Neutrophil (primary cell): Measurements from ENCODE around the gene CHTF8.
A peak's percentile ranks its signal among the peaks of the same experiment; 100 is the strongest.
"Not testable (repeated sequence)": the region's sequence is repeated elsewhere in the genome, so short reads cannot be mapped to it uniquely, and the experiment has no call there.

Source experiments
- H3K27ac ChIP-seq: fragments of 200-600 bp; sonication (generic); 2 replicates; pipeline ENCODE4 v1.5.1; 2016; ENCODE audit warnings: mild to moderate bottlenecking, moderate library complexity
- H3K27me3 ChIP-seq: fragments of 200-600 bp; sonication (generic); 2 replicates; pipeline ENCODE4 v1.6.0; 2016; ENCODE audit warnings: mild to moderate bottlenecking
- H3K36me3 ChIP-seq: fragments of 200-600 bp; sonication (generic); 2 replicates; pipeline ENCODE4 v1.5.1; 2017
- H3K4me1 ChIP-seq, 2 experiments: fragments of 200-600 bp in 1 of 2; sonication (generic) in 1 of 2; 1 replicate in 1 of 2; 2 replicates in 1 of 2; pipeline versions ENCODE4 v1.5.1 to v1.6.1; 2013 to 2016; ENCODE audit warnings: low read depth in 1 of 2, low read length in 1 of 2, mild to moderate bottlenecking in 1 of 2, moderate library complexity in 1 of 2; ENCODE audit not compliant: control insufficient read depth in 1 of 2, insufficient read depth in 1 of 2
- H3K4me3 ChIP-seq, 2 experiments: fragments of 200-600 bp in 1 of 2; sonication (generic) in 1 of 2; 1 replicate in 1 of 2; 2 replicates in 1 of 2; pipeline ENCODE4 v1.5.1; 2013 to 2016; ENCODE audit warnings: low read depth in 1 of 2, low read length in 1 of 2, mild to moderate bottlenecking in 1 of 2, moderate library complexity in 1 of 2
- H3K9me3 ChIP-seq: fragments of 200-600 bp; sonication (generic); 2 replicates; pipeline ENCODE4 v1.5.1; 2016
- TF ChIP-seq, protein P1 (sequence below): fragments of 200-600 bp; sonication (generic); IDR thresholded peaks from 2 replicates; pipeline ENCODE4 v1.5.1; 2016; ENCODE audit warnings: antibody characterized with exemption

CHTF8 gene

GRCh38 chr16:69131167-69131838 lies 1.1 kb downstream of the CHTF8 start:
- peak overlapping the region; percentile 92 for H3K27ac ChIP-seq
- TF ChIP-seq, protein P1, sequence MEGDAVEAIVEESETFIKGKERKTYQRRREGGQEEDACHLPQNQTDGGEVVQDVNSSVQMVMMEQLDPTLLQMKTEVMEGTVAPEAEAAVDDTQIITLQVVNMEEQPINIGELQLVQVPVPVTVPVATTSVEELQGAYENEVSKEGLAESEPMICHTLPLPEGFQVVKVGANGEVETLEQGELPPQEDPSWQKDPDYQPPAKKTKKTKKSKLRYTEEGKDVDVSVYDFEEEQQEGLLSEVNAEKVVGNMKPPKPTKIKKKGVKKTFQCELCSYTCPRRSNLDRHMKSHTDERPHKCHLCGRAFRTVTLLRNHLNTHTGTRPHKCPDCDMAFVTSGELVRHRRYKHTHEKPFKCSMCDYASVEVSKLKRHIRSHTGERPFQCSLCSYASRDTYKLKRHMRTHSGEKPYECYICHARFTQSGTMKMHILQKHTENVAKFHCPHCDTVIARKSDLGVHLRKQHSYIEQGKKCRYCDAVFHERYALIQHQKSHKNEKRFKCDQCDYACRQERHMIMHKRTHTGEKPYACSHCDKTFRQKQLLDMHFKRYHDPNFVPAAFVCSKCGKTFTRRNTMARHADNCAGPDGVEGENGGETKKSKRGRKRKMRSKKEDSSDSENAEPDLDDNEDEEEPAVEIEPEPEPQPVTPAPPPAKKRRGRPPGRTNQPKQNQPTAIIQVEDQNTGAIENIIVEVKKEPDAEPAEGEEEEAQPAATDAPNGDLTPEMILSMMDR = no peak

GRCh38 chr16:69130461-69130860 lies 1.9 kb downstream of the CHTF8 start:
- H3K27ac ChIP-seq = peak overlapping the region; percentile 92
- no peaks in the 10 kb centered on the region for H3K36me3 ChIP-seq
- H3K27me3 ChIP-seq = no peaks in the 10 kb centered on the region
- H3K4me1 ChIP-seq = peaks cover 17 to 20% of the 10 kb centered on the region in 2 experiments
- H3K9me3 ChIP-seq = no peaks in the 10 kb centered on the region
- no peak overlapping the region for H3K4me3 ChIP-seq
- TF ChIP-seq, protein P1 = no peak

More at GRCh38 chr16:69131167-69131838, 1.1 kb downstream of the CHTF8 start:
- Histone ChIP-seq H3K36me3 (no peaks in the 10 kb centered on the region), H3K4me3 (peak overlapping the region; percentile 85 to 88), H3K4me1 (peaks cover 17 to 20% of the 10 kb centered on the region in 2 experiments), H3K27me3 (no peaks in the 10 kb centered on the region), H3K9me3 (no peaks in the 10 kb centered on the region)

DNA sequence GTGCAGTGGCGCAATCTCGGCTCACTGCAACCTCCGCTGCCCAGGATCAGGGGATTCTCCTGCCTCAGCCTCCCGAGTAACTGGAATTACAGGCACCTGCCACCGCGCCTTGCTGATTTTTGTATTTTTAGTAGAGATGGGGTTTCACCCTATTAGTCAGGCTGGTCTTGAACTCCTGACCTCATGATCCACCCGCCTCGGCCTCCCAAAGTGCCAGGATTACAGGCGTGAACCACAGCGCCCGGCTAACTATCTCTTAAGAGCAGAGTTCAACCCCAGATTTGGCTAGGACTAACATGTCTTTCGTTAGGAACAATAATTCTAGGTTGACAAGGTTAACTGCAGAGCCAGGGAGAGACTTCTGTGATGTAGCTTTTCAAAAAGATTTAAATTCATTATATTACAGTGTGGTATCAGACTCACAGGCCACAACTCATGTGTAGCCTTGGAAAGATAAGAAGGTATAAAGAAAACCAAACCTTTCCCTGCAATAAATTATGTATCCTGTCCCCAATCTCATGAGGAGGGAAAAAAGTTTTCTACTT lies 4.3 kb downstream of the CHTF8 start:
- H3K36me3 ChIP-seq = no peaks in the 10 kb centered on the region
- no peak overlapping the region for H3K27ac ChIP-seq
- TF ChIP-seq, protein P1 = no peak
- no peak overlapping the region for H3K4me3 ChIP-seq
- H3K27me3 ChIP-seq = no peaks in the 10 kb centered on the region
- no peaks in the 10 kb centered on the region for H3K9me3 ChIP-seq
- peaks cover 14 to 18% of the 10 kb centered on the region in 2 experiments for H3K4me1 ChIP-seq

DNA sequence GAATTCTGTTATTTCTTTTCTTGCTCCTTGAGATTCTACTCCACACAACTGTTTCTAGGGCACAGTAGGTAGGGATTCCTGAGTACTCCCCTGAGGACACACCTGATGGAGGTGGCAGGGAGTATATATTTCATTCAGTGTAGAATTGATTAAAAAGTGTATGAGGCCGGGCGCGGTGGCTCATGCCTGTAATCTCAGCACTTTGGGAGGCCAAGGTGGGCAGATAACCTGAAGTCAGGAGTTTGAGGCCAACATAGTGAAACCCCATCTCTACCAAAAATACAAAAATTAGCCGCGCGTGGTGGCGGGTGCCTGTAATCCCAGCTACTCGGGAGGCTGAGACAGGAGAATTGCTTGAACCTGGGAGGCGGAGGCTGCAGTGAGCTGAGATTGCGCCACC lies 5.6 kb downstream of the CHTF8 start:
- not testable (repeated sequence) for H3K27ac ChIP-seq, H3K27me3 ChIP-seq, H3K36me3 ChIP-seq, H3K9me3 ChIP-seq, H3K4me3 ChIP-seq
- peaks cover 8 to 12% of the 10 kb centered on the region in 2 experiments for H3K4me1 ChIP-seq

DNA sequence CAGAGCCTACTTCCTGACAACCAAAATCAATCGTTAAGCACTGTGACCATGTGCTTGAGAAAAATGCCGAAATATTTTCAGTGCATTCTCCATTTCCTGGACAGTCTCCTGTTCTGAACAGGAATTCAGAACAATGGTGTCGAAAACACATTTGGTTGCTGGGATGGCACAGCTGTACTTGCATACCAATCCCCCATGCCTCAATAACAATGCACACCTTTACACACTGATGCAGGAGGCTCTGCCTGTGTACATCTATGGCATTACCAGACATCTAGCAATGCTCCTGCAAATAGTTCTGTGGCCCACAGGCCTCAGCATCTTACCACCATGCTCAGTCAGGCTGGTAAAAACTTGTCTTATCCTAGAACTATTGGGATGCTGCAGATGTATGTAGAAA lies 6.2 kb downstream of the CHTF8 start:
- H3K36me3 ChIP-seq = peaks cover under 1% of the 10 kb centered on the region
- H3K4me3 ChIP-seq = no peak overlapping the region
- H3K27ac ChIP-seq = no peak overlapping the region
- TF ChIP-seq, protein P1 = no peak
- no peaks in the 10 kb centered on the region for H3K27me3 ChIP-seq
- peaks cover 5 to 6% of the 10 kb centered on the region in 2 experiments for H3K4me1 ChIP-seq
- H3K9me3 ChIP-seq = no peaks in the 10 kb centered on the region

GRCh38 chr16:69124961-69125360 lies 7.4 kb downstream of the CHTF8 start:
- not testable (repeated sequence) for H3K27ac ChIP-seq, H3K4me1 ChIP-seq, H3K9me3 ChIP-seq, H3K4me3 ChIP-seq, H3K27me3 ChIP-seq
- H3K36me3 ChIP-seq = peaks cover 13% of the 10 kb centered on the region

DNA sequence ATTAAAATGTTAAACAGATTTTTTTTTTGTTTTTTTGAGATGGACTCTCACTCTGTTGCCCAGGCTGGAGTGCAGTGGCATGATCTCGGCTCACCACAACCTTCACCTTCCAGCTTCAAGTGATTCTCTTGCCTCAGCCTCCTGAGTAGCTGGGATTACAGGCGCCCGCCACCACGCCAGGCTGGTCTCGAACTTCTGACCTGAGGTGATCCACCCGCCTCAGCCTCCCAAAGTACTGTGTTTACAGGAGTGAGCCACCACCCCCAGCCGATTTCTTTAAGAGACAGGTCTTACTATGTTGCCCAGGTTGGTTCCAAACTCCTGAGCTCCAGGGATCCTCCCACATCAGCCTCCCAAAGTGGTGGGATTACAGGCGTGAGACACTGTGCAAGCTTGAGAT lies 8.0 kb downstream of the CHTF8 start:
- not testable (repeated sequence) for H3K4me1 ChIP-seq, H3K27ac ChIP-seq, H3K27me3 ChIP-seq, H3K4me3 ChIP-seq, H3K9me3 ChIP-seq
- H3K36me3 ChIP-seq = peaks cover 18% of the 10 kb centered on the region
